Femur (tissue), 1 donor: ENCODE results near the gene PPP2R3B.
"Not testable (repeated sequence)": the region's sequence is repeated elsewhere in the genome, so short reads cannot be mapped to it uniquely, and the experiment has no call there.

Experiments used
- DNase-seq: peaks from one replicate; pipeline ENCODE4 v3.0.0-alpha.2; 2017

The PPP2R3B gene

GRCh38 chrX:351736-352135, 35.0 kb downstream of the PPP2R3B start:
- DNase-seq, result no peak

- not testable (repeated sequence) for DNase-seq
These were observed 35.4 kb downstream of the PPP2R3B start for GRCh38 chrX:351324-351641.

GRCh38 chrX:350534-351323, 36.0 kb downstream of the PPP2R3B start:
- DNase-seq, result no peak

GRCh38 chrX:350148-350533, 36.6 kb downstream of the PPP2R3B start:
- DNase-seq, result no peak

GRCh38 chrX:349702-350101, 37.0 kb downstream of the PPP2R3B start:
- no peak for DNase-seq

- DNase-seq, result no peak
These were observed 37.5 kb downstream of the PPP2R3B start for GRCh38 chrX:349196-349595.

GRCh38 chrX:348461-349117, 38.1 kb downstream of the PPP2R3B start:
- DNase-seq, result no peak

- DNase-seq, result no peak
These were observed 39.2 kb downstream of the PPP2R3B start for GRCh38 chrX:347351-348117.

- no peak for DNase-seq
These were observed 40.5 kb downstream of the PPP2R3B start for GRCh38 chrX:346034-346813.

GRCh38 chrX:345020-345925, 41.4 kb downstream of the PPP2R3B start:
- no peak for DNase-seq

- DNase-seq, result no peak
These were observed 42.3 kb downstream of the PPP2R3B start for GRCh38 chrX:344371-344901.

GRCh38 chrX:341541-342101, 45.1 kb downstream of the PPP2R3B start:
- DNase-seq, result no peak

GRCh38 chrX:340641-341423, 45.9 kb downstream of the PPP2R3B start:
- DNase-seq, result no peak

GRCh38 chrX:340121-340520, 46.6 kb downstream of the PPP2R3B start:
- DNase-seq, result no peak

GRCh38 chrX:338836-339400, 47.8 kb downstream of the PPP2R3B start:
- DNase-seq, result no peak

GRCh38 chrX:338281-338835, 48.3 kb downstream of the PPP2R3B start:
- no peak for DNase-seq

- no peak for DNase-seq
These were observed 49.3 kb downstream of the PPP2R3B start for GRCh38 chrX:337331-337831.

- DNase-seq, result no peak
These were observed 50.5 kb downstream of the PPP2R3B start for GRCh38 chrX:336227-336626.

GRCh38 chrX:335758-336155, 51.0 kb downstream of the PPP2R3B start:
- no peak for DNase-seq
